GM19463 (cell line): ENCODE data around the gene TNNI3K.
"Not testable (repeated sequence)": the region's sequence is repeated elsewhere in the genome, so short reads cannot be mapped to it uniquely, and the experiment has no call there.

Experiments used
- ATAC-seq: cut with Tn5 transposase; IDR thresholded peaks from one replicate; pipeline ENCODE4 v1.9.1; 2021; ENCODE audit warnings: mild to moderate bottlenecking, moderate library complexity; ENCODE audit not compliant: unreplicated experiment

The TNNI3K gene, protein sequence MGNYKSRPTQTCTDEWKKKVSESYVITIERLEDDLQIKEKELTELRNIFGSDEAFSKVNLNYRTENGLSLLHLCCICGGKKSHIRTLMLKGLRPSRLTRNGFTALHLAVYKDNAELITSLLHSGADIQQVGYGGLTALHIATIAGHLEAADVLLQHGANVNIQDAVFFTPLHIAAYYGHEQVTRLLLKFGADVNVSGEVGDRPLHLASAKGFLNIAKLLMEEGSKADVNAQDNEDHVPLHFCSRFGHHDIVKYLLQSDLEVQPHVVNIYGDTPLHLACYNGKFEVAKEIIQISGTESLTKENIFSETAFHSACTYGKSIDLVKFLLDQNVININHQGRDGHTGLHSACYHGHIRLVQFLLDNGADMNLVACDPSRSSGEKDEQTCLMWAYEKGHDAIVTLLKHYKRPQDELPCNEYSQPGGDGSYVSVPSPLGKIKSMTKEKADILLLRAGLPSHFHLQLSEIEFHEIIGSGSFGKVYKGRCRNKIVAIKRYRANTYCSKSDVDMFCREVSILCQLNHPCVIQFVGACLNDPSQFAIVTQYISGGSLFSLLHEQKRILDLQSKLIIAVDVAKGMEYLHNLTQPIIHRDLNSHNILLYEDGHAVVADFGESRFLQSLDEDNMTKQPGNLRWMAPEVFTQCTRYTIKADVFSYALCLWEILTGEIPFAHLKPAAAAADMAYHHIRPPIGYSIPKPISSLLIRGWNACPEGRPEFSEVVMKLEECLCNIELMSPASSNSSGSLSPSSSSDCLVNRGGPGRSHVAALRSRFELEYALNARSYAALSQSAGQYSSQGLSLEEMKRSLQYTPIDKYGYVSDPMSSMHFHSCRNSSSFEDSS

GRCh38 chr1:74235153-74235552, at the start of gene TNNI3K:
Gene TNNI3K, plus strand, starts transcription at chr1:74235387. Its CDS starts 65 bp downstream, at chr1:74235452.
- no peak for ATAC-seq

- ATAC-seq: no peak
These were observed 41.3 kb upstream of the TNNI3K start for GRCh38 chr1:74193908-74194307.

DNA sequence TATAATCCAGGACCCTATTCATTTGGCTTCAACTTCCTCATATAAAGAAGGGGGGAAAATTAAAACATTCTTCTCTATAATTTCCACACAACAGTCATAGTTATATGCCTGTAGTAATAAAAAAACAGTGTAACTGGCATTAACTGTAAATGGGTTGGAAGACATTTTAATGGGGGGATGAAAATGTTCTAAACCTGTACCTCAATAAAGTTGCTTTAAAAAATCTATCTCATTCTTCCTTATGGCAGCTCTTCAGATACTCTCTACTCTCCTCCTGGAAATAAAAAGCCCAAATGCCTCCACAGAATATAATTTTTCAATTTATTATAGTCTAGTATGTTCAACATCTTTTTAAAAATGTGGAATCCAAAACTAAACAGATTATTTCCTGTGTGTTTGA, 39.8 kb upstream of the TNNI3K start:
- no peak for ATAC-seq

- no peak for ATAC-seq
These were observed 37.9 kb upstream of the TNNI3K start for GRCh38 chr1:74197255-74197654.

GRCh38 chr1:74197657-74198552, 37.3 kb upstream of the TNNI3K start, which contains the start of the genes FPGT and LRRIQ3:
Gene FPGT, plus strand, starts transcription at chr1:74198242. Its CDS starts 37 bp downstream, at chr1:74198279.
Gene LRRIQ3, minus strand, starts transcription at chr1:74198176. Its CDS starts 14,492 bp downstream, at chr1:74183684.
- ATAC-seq: peak; percentile 91

DNA sequence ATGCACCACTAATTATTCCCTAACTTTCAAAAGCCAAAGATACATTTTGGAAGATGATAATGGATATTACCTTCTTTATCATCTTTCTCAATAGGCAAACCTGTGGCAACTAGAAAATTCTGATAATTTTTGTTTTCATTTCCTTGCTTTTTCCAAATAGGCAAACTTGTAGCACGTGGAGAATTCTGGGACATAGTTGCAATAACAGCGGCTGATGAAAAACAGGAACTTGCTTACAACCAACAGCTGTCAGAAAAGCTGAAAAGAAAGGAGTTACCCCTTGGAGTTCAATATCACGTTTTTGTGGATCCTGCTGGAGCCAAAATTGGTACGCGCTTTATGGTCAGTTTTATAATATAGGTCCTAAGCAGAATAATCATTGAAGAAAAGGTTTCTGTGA, 35.7 kb upstream of the TNNI3K start:
- ATAC-seq: no peak

- ATAC-seq: no peak
These were observed 29.9 kb upstream of the TNNI3K start for GRCh38 chr1:74205266-74205665.

- ATAC-seq: no peak
These were observed 20.0 kb upstream of the TNNI3K start for GRCh38 chr1:74215229-74215628.

DNA sequence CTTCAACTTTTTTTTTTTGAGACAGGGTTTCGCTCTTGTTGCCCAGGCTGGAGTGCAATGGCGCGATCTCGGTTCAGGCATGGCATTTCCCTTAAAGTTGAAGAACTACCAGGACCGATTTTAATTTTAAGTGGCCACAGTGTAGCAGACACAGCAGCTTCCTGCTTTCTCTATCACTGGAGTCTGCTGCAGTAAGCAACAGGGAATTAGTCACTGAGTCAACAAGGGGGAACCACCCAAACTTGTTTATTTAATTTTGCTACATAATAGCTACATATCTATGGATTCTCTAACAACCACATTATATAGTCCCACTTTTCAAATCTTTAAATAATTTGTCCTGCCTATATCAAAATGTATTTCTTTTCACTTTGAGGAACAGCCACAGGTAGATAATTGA, 12.5 kb upstream of the TNNI3K start:
- no peak for ATAC-seq

DNA sequence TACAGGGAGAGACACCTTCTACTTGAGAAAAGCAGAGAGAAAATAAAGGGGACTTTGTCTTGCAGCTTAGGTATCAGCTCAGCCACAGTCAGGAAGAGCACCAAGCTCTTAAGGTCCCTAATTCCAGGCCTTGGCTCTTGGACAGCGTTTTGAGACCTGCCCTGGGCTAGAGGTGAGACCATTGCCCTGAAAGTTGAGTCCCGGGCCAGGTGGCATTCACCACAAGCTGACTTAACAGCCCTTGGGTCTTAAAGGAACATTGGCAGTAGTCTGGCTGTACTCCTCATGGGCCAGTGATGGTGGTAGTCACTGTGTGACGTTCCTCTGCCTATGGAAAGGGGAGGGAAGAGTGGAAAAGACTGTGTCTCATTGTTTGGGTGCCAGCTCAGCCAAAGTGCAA, 11.7 kb upstream of the TNNI3K start:
- no peak for ATAC-seq

- ATAC-seq: no peak
These were observed 1.3 kb downstream of the TNNI3K start for GRCh38 chr1:74236440-74236839.

DNA sequence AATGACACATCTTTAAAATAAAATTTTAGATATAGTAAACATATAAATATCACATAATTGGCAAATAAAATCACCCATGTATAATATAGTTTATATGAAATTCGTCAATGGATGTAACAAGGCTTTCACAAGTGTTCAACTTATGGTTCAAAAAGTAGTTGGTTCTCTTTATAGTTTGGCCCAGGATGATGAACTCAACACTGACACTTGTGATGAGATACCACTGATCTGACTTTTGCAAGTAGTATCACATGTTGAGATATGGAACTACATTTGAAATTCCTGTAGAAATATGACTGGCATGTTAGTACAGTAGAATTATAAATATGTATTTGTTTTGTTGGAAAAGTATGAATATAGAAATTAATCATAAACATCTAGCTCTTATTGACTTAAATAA, 1.8 kb downstream of the TNNI3K start:
- no peak for ATAC-seq

DNA sequence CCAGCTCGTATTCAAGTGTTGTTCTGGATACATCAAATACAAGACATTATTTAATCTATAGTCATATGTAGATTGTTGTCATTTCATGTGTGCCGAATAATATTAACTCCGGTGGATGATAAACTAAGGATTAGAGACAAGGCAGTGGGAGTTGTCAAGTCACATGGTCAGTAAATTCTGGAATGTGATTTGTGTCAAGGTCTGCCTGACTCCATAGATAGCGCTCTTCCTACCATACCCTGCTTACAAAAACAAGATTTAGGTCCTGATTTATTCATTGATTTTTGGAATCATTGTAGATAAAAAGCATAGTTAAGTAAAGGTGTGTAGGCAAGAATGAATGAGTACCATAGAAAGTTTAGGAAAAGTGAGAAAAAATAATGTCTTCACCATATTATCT, 2.6 kb downstream of the TNNI3K start:
- no peak for ATAC-seq

DNA sequence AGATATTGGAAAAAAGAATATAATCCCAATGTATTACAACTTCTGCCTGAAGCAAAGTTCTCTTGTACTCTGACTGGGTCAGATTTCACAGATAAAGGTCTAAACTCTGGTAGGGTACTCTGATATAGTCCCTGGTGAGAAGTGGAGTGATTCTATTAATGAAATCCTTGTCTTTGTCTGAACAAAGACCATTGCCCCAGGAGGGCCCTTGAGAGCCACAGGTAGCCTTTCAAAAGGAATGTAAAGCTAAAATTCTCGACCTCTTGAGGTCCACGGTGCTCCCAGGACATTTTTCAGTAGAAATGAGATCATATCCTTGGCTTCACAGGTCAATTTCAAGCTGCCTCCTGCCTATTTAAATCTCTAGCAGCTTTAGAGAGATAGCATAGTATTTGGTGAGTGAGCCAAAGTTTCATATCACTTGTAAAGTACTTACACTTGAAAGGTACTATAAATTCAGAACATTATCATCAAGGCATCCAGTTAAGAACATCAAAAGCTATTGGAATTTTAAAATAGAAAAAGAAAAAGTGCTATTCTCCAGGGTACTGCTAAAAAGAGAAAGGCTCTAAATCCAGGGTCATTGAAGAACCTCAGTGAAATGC, 10.1 kb downstream of the TNNI3K start:
- ATAC-seq: no peak

DNA sequence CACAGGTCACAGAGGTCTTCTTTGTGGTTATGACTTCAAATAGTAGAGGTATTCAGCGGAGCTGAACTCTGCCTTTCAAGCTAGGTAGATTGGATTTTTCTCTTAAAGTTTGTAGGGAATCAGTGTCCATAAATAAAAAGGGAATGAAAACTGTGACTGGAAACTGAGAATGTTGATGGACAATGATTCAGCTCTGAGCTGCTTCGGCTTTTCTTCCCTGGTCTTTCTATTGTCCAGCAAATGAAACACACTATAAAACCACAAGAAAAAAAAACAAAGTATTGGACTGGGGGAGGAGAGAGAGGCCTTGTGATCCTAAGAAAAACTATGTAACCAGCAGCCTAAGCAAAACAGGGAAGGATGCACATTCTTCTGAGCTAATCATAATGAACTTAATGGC, 11.1 kb downstream of the TNNI3K start:
- no peak for ATAC-seq

DNA sequence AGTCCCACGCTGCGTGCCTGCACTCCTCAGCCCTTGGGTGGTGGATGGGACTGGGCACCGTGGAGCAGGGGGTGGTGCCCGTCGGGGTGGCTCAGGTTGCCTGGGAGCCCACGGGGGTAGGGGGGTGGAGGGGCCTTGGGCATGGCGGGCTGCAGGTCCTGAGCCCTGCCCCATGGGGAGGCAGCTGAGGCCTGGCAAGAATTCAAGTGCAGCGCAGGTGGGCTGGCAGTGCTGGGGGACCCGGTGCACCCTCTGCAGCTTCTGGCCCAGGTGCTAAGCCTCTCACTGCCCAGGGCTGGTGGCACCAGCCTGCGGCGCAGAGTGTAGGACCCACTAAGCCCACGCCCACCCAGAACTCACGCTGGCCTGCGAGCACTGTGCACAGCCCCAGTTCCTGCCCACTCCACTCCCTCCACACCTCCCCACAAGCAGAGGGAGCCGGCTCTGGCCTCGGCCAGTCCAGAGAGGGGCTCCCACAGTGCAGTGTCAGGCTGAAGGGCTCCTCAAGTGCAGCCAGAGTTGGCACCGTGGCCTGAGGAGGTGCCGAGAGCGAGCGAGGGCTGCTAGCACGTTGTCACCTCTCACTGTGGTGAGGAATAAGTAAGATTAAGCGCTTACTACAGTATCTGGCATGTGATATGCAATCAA, 12.8 kb downstream of the TNNI3K start:
- ATAC-seq: no peak

- not testable (repeated sequence) for ATAC-seq
These were observed 18.1 kb downstream of the TNNI3K start for GRCh38 chr1:74253243-74253824.

- no peak for ATAC-seq
These were observed 30.8 kb downstream of the TNNI3K start for GRCh38 chr1:74266001-74266400.

DNA sequence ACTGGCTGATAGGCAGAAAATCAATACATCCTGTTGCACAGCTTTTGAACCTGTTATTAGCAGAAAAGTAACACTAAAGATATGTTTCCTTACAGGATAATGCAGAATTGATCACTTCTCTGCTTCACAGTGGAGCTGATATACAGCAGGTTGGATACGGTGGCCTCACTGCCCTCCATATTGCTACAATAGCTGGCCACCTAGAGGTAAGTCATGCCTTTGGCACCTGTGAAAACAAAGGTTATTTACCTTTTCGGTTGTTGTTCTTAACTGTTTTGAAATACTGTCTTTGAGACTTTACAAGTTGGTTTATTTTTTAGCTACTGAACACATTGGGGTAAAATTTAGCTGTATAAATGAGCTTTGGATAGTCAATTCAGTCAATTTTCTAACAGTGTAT, 36.3 kb downstream of the TNNI3K start:
- no peak for ATAC-seq
